GM18907 (cell line): ENCODE data around the gene NGB.

ENCODE experiments used
- ATAC-seq: cut with Tn5 transposase; IDR thresholded peaks from one replicate; pipeline ENCODE4 v1.9.1; 2021; ENCODE audit warnings: mild to moderate bottlenecking, moderate library complexity; ENCODE audit not compliant: unreplicated experiment

The NGB gene

DNA sequence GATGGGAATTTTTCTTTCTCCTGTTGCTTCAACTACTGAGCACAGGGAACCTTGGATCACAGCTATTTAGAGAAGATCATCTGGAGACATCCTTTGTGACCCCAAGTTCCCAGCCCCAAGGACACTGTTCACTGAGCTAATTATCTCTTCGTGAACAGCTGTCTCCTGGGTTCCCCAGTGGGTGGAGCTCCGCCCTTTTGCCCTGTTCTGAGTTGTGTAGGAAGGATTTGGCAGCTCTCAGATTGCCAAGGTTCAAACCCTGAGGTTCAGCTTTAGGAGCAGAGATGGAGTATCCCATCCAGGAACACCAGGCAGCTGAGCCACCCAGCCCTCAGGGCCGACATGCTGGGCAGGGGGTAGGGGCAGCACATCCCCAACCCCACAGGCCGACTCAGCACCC lies 32.0 kb downstream of the NGB start:
- ATAC-seq: no peak

DNA sequence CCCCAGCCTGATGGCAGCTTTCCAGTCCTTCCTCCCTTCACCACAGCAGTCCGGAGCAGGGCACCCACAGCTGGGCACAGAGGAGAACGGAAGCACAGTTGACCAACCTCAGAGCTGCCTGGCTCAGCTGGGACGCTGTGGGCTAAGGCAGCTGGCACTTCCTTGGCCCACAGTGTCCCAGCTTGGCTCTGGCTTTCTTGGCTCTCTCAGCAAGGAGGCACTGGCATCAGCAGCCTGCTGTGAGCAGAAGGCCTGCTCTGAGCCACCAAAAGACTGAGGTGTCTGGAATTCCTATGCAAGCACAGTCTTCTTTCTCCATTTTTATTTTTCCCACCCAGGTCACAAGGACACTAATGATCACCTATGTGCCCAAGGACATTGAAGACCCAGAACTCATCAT lies 32.6 kb downstream of the NGB start:
- no peak for ATAC-seq

DNA sequence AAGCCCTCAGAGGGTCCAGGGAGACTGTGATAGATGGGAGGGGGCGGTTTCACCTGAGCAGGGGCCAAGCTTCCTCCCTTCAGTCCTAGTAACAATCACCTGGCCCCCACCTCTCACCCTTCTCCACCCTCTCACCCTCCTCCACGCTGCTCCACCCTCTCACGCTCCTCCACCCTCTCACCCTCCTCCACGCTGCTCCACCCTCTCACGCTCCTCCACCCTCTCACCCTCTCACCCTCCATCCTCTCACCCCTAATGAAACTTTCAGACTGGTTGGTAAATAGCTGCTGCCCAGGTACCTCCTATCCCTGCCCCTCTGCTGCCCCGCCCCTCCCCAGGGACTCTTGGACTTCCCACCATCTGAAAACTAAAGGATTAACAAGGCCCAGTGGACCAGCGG lies 34.2 kb downstream of the NGB start:
- ATAC-seq: no peak

DNA sequence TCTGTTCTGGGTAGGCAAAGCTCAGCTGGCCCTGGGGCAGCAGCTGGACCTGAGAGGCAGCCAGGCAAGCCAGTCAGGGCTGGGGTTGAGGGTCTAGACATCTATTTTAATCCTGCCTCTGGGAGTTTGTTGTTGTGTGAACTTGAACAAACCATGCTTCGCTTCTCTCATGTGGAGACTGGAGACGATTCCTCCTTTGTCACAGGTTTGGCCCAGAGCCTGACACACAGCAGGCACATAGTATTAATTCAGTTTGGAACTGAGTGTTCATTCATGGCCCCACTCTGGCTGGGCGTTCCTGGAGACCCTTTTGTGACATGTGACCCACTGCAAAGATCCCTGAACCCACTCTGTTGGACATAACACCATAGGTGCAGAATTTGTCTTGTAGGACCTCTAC lies 39.3 kb downstream of the NGB start:
- ATAC-seq: no peak

GRCh38 chr14:77230914-77231313 lies 40.1 kb downstream of the NGB start:
- no peak for ATAC-seq

- no peak for ATAC-seq
These were observed 43.0 kb downstream of the NGB start for GRCh38 chr14:77228056-77228455.

DNA sequence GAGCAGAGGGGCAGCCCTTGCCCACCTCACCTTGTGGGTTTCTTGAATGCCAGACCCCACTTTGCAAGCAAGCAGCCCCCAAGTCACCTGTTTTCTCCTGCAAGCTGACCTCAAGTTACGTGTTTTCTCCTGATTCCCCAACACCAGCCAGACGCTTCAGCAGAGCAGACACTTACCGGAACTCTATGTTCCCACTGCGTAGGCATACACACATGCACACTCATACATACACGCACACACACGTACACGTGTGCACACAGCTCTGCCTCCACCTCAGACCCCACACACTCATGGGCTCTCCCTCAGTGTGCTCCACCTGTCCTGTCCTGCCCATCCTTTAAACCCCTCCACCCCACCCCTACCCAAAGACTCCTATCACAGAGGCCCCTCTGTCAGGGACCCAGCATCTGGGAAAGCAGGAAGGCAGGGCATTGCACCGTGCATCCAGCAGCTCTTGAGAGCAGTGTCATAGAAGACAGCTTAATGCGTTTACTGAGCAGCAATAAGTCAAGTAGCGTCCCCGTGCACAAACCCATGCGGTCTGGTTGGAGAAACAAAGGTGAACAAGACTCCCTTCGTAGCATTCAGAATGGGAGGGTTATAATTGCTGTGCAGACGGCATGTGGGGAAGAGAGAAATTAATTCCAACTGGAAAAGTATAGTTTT lies 45.0 kb downstream of the NGB start:
- no peak for ATAC-seq

DNA sequence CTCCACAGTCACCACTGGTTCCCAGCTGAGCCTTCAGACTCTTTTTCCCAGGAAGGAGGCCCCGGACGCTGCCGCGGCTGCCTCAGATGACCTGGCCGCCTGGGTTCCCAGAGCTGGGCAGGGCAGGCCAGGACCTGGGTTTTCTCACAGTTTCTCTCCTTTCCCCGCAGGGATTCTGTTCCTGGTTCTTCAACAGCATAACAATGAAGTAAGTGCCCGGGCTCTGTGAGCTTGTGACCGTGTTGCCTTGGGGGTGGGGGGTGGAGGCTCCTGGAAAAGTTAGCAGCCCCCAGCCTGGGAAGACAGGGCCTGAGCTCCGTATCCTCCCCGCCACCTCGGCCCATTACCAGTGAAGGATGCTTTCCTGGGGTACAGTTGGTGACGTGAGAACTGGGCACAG lies 45.8 kb downstream of the NGB start:
- ATAC-seq: no peak

DNA sequence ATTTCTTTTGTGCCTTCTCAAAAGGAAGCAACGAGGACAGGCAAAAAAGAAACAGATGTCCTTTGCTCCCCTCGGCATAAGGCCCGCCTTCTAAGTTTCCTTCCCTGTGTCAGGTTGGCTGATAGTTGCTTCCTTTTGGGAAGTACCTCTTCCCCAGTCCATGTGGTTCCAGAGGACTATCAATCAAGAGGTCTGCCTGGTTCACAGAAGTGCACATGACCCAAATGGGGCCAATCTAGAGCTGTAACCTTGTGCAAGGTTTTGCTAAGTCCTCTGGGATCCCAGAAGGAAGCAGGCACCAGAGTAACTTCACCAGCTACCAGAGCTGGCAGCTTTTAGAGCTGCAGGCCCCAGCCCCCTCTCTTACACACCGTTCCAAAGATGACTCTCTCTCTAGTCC lies 46.8 kb downstream of the NGB start:
- no peak for ATAC-seq

- ATAC-seq: no peak
These were observed 48.3 kb downstream of the NGB start for GRCh38 chr14:77222546-77223225.

DNA sequence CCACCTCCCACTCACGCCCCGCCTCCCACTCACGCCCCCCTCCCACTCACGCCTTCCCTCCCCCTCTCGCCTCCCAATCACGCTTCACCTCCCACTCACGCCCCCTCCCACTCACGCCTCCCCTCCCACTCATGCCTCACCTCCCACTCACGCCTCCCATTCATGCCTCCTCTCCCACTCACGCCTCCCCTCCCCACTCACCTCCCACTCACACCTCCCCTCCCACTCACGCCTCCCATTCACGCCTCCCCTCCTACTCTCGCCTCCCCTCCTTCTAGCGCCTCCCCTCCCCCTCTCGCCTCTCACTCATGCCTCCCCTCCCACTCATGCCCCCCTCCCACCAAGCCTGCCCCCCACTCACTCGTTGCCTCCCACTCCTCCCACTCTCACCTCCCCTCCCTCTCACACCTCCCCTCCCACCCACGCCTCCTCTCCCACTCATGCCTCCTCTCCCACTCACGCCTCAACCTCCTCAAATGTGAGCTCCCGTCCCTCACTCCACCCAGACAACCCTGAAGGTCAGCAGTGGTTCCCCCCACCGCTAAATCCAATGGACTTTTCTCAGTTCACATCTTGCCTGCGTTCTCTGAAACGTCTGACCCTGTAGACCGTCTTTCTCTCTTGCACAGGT lies 49.6 kb downstream of the NGB start:
- ATAC-seq: no peak

DNA sequence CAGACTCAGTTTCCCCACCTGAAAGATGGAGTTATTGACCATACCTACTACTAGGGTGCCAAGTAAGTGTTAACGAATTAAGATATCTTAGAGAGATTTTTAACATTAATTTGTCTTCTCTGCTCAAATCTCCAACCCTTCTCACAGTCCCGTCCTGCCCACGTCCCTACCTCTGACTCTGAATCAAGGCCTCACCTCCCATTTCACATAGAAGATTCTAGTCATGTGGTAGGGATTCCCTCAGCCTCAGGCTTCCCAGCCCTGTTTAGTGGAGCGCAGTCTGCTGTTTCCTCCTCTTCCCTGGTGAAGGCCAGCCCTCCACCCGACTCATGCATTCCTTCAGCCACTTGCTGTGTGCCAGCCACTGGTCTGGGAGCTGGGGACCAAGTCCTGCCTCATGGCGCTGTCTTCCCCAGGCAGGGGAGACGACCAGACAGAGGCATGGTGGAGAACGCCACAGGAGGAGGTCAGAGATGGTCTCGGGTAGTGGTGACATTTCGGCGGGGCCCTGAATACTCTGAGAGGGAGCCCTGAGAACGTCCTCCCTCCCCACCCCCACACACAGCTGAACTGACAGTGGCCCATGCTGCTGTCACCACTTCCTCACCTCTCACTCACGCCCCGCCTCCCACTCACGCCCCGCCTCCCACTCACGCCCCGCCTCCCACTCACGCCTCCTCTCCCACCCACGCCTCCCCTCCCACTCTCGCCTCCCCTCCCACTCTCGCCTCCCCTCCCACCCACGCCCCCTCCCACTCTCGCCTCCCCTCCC lies 50.6 kb downstream of the NGB start:
- no peak for ATAC-seq

GRCh38 chr14:77219591-77219990 lies 51.4 kb downstream of the NGB start:
- ATAC-seq: no peak

DNA sequence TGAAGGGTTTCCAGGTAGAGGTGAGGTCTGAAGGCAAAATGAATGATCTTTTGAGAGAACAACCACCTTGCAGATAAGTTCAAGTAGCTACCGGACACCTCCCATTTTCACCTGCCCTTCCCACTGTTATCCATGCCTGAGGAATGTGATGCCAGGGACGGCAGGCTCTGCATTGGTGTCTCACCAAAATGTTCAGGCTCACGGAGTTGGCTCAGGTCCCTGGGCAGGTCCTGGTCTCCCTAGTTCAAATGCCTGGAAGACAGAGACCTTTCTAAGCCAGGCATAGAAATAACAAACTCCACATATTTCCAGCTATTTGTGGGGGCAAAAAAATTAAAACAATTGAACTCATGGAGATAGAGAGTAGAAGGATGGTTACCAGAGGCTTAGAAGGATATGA lies 53.5 kb downstream of the NGB start:
- ATAC-seq: no peak
